Heart left ventricle (tissue), 16 donors: ENCODE data around the gene GALNT12. TPM values are rescaled to one million over a fixed set of nuclear protein-coding genes. Genes with fewer than 3 reads are reported as not detected.

ENCODE experiments used
- ATAC-seq, 4 donors: fragments of 200-7000 bp; cut with Tn5 transposase; one replicate each; pipeline ENCODE4 v1.9.1; 2020 to 2022; ENCODE audit warnings: moderate library complexity in 4 of 4, mild to moderate bottlenecking in 3 of 4, moderate number of reproducible peaks in 1 of 4
- DNase-seq, 5 donors: peaks; one replicate each; pipeline ENCODE4 v3.0.0-alpha.2; 2020
- H3K27ac ChIP-seq, 12 donors: fragments of 200-600 bp; sonication (generic) in 4 of 12; one replicate each; pipeline versions ENCODE4 v1.5.0 to v1.8.0; 2016 to 2022; ENCODE audit warnings: mild to moderate bottlenecking in 2 of 12
- H3K27me3 ChIP-seq, 9 donors: fragments of 200-600 bp; sonication (generic) in 2 of 9; one replicate each; pipeline versions ENCODE4 v1.5.1 to v1.8.0; 2016 to 2022; ENCODE audit warnings: mild to moderate bottlenecking in 3 of 9
- H3K36me3 ChIP-seq, 9 donors: fragments of 200-600 bp; sonication (generic) in 2 of 9; one replicate each; pipeline versions ENCODE4 v1.5.0 to v1.8.0; 2018 to 2022; ENCODE audit warnings: mild to moderate bottlenecking in 2 of 9
- H3K4me1 ChIP-seq, 12 donors: fragments of 200-600 bp; sonication (generic) in 4 of 12; one replicate each; pipeline versions ENCODE4 v1.5.0 to v1.8.0; 2016 to 2022; ENCODE audit warnings: mild to moderate bottlenecking in 3 of 12
- H3K4me3 ChIP-seq, 12 donors: fragments of 200-600 bp; sonication (generic) in 4 of 12; one replicate each; pipeline versions ENCODE4 v1.5.0 to v1.8.0; 2017 to 2022; ENCODE audit warnings: mild to moderate bottlenecking in 9 of 12, moderate library complexity in 4 of 12
- H3K9me3 ChIP-seq, 12 donors: fragments of 200-600 bp; sonication (generic) in 4 of 12; one replicate each; pipeline versions ENCODE4 v1.5.0 to v1.8.0; 2016 to 2022; ENCODE audit warnings: mild to moderate bottlenecking in 1 of 12
- CTCF ChIP-seq, 12 donors: fragments of 200-600 bp; sonication (generic) in 4 of 12; IDR thresholded peaks; one replicate each; pipeline versions ENCODE4 v1.5.0 to v1.8.0; 2018 to 2022; ENCODE audit warnings: antibody characterized with exemption in 12 of 12, mild to moderate bottlenecking in 5 of 12
- POLR2A ChIP-seq, 2 donors: fragments of 450-650 bp; IDR thresholded peaks; one replicate each; pipeline ENCODE4 v1.6.1; 2017; ENCODE audit warnings: antibody characterized with exemption in 2 of 2, mild to moderate bottlenecking in 2 of 2, moderate library complexity in 2 of 2
- WGBS, 4 donors: extraction: QIAGEN DNeasy Blood & Tissue Kit in 2 of 4; methylation state at CpG; one replicate each; pipeline versions ENCODE4 v1.1.5 to v1.1.7; 2013 to 2018; 5-methylcytosine and 5-hydroxymethylcytosine counted together
- intact Hi-C, 10 donors: fragments of 100-400 bp; cut with DNase I; formaldehyde crosslinking; loops; one replicate each; pipeline versions ENCODE4 v1.11.1 to v1.14.2; 2022
- polyA plus RNA-seq, 2 donors: library from polyadenylated mRNA; stranded (reverse); fragments of 200-250 nt; gene quantifications; one replicate each; pipeline ENCODE4 v1.2.3, GENCODE V29; 2013
- total RNA-seq, 9 donors: library from RNA; depleted of rRNA in 2 of 9; stranded (reverse); fragments of >200 nt in 2 of 9; fragmentation: NEBNext Ultra II Directional in 3 of 9; extraction: Animal tissue kit (Norgen Biotek cat#: 25700) in 3 of 9; gene quantifications; one replicate each; pipeline versions ENCODE4 v1.1.0 to v1.2.4, GENCODE V29; 2016 to 2023
- donor health status: ischemic (EF 13 %, LVEDD 7.1; RV severe dilation, severe dysfunction).
- donor health status: healthy with polysubstance abuse.
- donor health status: DM: no; HTN: yes; CAD: no.
- donor health status: DM: no; HTN: no; CAD: no.
- donor health status: ischemic (EF 25% LVEDD 6.9; RV normal size, moderate dysfunction).
- donor health status: ischemic (EF 25% LVEDD 5.7; RV mildly dilated, moderate dysfunction).
- donor health status: healthy.
- donor health status: DM: yes; HTN: yes; CAD: no.
- donor health status: ischemic (EF 35%, LVEDD 5.7; RV mildly dilated, moderate dysfunction).
- donor health status: nonischemic (EF 11% LVEDD 7.7; RV severe dilation, severe dysfunction).
- donor health status: DM: yes; HTN: yes; CAD: no.
- donor health status: PGD.
- donor health status: ischemic (EF 29% LVEDD 5.4; RV normal size, mild dysfunction).
- donor health status: nonischemic (EF 23%, LVEDD 6.1; RV moderate dilation, normal function).

Gene GALNT12
- total and polyA plus RNA-seq, 11 donors: 0.23 to 4.7 (median 0.44) TPM

GRCh38 chr9:98852460-98852734 is 44.9 kb downstream of the GALNT12 start:
- ATAC-seq (no peak), DNase-seq (no peak)
- H3K9me3 ChIP-seq: peaks cover 0 to 11% (median 0%) of the 10 kb centered on the region in 12 donors
- 75 to 80% (median 77%) methylated on average over 6 of the region's 6 CpGs for WGBS, 4 donors
- intact Hi-C loops: loop anchor here in 1 of 10 donors (5.0 kb wide), 1 partner anchor 160 kb away; no protein-coding TSS in a partner anchor
- H3K27me3 ChIP-seq: no peaks in the 10 kb centered on the region
- H3K36me3 ChIP-seq: no peaks in the 10 kb centered on the region
- peaks cover 0 to 15% (median 5%) of the 10 kb centered on the region in 12 donors for H3K4me1 ChIP-seq
- no peak overlapping the region for H3K4me3 ChIP-seq
- TF ChIP-seq CTCF (IDR thresholded peaks at IDR 0.05) (no peak), POLR2A (IDR thresholded peaks at IDR 0.05) (no peak)
- H3K27ac ChIP-seq: no peak overlapping the region

GRCh38 chr9:98852961-98853360 is 45.5 kb downstream of the GALNT12 start:
- Histone ChIP-seq H3K27ac (no peak overlapping the region), H3K4me3 (no peak overlapping the region), H3K36me3 (no peaks in the 10 kb centered on the region), H3K4me1 (peaks cover 0 to 16% (median 5%) of the 10 kb centered on the region in 12 donors), H3K9me3 (peaks cover 0 to 11% (median 0%) of the 10 kb centered on the region in 12 donors), H3K27me3 (no peaks in the 10 kb centered on the region)
- DNase-seq: no peak
- intact Hi-C loops: loop anchor here in 1 of 10 donors (5.0 kb wide), 1 partner anchor 159 kb away; no protein-coding TSS in a partner anchor
- TF ChIP-seq CTCF (IDR thresholded peaks at IDR 0.05): no peak
- no peak for TF ChIP-seq POLR2A (IDR thresholded peaks at IDR 0.05)
- 92 to 99% (median 95%) methylated on average over 2 of the region's 2 CpGs for WGBS, 4 donors
- ATAC-seq: no peak

GRCh38 chr9:98854266-98854665 is 46.8 kb downstream of the GALNT12 start:
- ATAC-seq (no peak), DNase-seq (no peak)
- intact Hi-C loops: loop anchor here in 1 of 10 donors (5.0 kb wide), 1 partner anchor 158 kb away; no protein-coding TSS in a partner anchor
- 73 to 90% (median 79%) methylated on average over 2 of the region's 2 CpGs for WGBS, 4 donors
- Histone ChIP-seq H3K36me3 (no peaks in the 10 kb centered on the region), H3K4me1 (peaks cover 0 to 15% (median 1%) of the 10 kb centered on the region in 12 donors), H3K9me3 (peaks cover 0 to 11% (median 0%) of the 10 kb centered on the region in 12 donors), H3K4me3 (no peak overlapping the region), H3K27ac (no peak overlapping the region), H3K27me3 (no peaks in the 10 kb centered on the region)
- TF ChIP-seq CTCF (IDR thresholded peaks at IDR 0.05) (no peak), POLR2A (IDR thresholded peaks at IDR 0.05) (no peak)

GRCh38 chr9:98855592-98855991 is 48.1 kb downstream of the GALNT12 start:
- peaks cover 0 to 19% (median 1%) of the 10 kb centered on the region in 12 donors for H3K4me1 ChIP-seq
- H3K27ac ChIP-seq: no peak overlapping the region
- TF ChIP-seq CTCF (IDR thresholded peaks at IDR 0.05): no peak
- TF ChIP-seq POLR2A (IDR thresholded peaks at IDR 0.05): no peak
- ATAC-seq (no peak), DNase-seq (no peak)
- H3K9me3 ChIP-seq: peaks cover 0 to 11% (median 0%) of the 10 kb centered on the region in 12 donors
- intact Hi-C loops: loop anchor here in 1 of 10 donors (5.0 kb wide), 1 partner anchor 292 kb away; no protein-coding TSS in a partner anchor
- 96 to 98% (median 97%) methylated on average over 1 of the region's 1 CpG for WGBS, 4 donors
- H3K4me3 ChIP-seq: no peak overlapping the region
- no peaks in the 10 kb centered on the region for H3K36me3 ChIP-seq
- H3K27me3 ChIP-seq: no peaks in the 10 kb centered on the region
